Jurkat, Clone E6-1 (cell line): ENCODE results near the gene TAPBPL. TPM values are rescaled to one million over a fixed set of nuclear protein-coding genes. Genes with fewer than 3 reads are reported as not detected.
"Not testable (repeated sequence)": the region's sequence is repeated elsewhere in the genome, so short reads cannot be mapped to it uniquely, and the experiment has no call there.

Source experiments
- DNase-seq: peaks from one replicate; pipeline ENCODE4 v3.0.0-alpha.2; 2011; ENCODE audit warnings: low read depth, low spot score
- H3K4me3 ChIP-seq: 2 replicates; pipeline ENCODE4 v1.5.1; 2011; ENCODE audit warnings: mild to moderate bottlenecking, low read length, control low read depth, moderate library complexity
- polyA plus RNA-seq: library from polyadenylated mRNA; unstranded; fragments of >200 nt; gene quantifications from one replicate; pipeline ENCODE4 v1.2.1, GENCODE V29; 2012; ENCODE audit warnings: missing spikeins; ENCODE audit not compliant: insufficient read length, insufficient read depth

TAPBPL gene, protein sequence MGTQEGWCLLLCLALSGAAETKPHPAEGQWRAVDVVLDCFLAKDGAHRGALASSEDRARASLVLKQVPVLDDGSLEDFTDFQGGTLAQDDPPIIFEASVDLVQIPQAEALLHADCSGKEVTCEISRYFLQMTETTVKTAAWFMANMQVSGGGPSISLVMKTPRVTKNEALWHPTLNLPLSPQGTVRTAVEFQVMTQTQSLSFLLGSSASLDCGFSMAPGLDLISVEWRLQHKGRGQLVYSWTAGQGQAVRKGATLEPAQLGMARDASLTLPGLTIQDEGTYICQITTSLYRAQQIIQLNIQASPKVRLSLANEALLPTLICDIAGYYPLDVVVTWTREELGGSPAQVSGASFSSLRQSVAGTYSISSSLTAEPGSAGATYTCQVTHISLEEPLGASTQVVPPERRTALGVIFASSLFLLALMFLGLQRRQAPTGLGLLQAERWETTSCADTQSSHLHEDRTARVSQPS
- 15.2 TPM for polyA plus RNA-seq

DNA sequence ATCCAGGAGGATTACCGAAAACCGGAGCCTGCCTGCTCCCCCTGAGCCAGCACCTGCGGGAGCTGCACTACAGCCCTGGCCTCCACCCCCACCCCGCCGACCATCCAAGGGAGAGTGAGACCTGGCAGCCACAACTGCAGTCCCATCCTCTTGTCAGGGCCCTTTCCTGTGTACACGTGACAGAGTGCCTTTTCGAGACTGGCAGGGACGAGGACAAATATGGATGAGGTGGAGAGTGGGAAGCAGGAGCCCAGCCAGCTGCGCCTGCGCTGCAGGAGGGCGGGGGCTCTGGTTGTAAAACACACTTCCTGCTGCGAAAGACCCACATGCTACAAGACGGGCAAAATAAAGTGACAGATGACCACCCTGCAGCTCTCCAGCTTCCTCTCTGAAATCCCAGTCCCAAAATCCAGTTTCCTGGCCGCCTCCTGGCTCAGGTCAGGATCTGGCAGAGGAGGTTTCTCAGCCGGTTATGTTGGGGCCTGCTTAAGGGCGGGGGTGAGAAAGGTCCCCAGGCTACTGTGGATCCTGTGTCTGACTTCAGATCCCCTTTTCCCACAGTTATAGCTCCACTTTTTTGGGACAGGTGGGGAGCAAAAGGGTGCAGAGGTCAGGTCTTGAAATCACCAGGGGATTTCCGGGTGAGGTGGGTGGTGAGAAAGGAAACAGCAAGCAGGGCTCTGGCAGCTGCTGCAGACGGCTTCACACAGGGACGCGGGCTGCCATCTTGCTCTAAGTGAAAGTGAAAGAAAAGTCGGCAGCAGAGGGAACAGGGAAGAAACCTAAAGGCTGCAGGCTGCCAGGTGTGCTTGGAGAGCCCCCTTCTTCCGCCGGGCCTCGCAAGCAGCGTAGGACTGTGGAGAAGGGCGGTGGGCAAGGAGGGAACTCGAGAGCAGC is at the start of gene TAPBPL:
Gene TAPBPL (plus strand): TSS at position 695 of the 897 bp plus-strand sequence. CDS start 207 bp downstream, outside the sequence.
- peak; percentile 83 for DNase-seq
- H3K4me3 ChIP-seq: peak within 1 kb of the TSS; percentile 93

DNA sequence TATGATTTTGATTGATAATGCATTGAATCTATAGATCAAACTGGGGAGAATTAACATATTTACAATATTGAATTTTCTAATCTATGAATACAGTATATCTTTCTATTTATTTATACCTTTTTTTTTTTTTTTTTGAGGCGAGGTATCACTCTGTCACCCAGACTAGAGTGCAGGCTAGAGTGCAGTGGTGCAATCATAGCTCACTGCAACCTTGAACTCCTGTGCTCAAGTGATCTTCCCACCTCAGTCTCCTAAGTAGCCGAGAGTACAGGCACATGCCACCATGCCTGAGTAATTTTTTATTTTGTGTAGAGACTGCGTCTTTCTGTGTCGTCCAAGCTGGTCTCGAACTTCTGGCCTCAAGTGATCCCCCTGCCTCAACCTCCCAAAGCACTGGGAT is 47.5 kb upstream of the TAPBPL start:
- DNase-seq: no peak
- H3K4me3 ChIP-seq: no peak overlapping the region

DNA sequence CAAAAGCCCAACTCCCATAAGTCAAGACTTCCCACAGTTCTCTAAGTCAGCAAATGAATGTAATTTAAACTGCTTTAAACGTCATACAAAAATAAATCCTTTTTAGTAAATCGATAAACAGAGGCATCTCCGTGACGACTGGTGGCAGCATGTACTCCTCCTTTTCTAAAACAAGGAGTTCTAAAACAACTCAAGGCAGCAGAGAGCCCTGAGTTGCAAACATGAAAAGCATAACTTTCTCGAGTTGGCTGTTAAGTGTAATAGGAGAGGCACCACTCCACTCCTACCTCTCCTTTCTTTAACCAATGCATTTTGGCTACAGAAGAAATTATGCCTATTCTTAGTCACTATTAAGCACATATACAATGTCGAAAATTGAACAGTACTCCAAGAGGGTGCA is 45.9 kb upstream of the TAPBPL start:
- DNase-seq: no peak

DNA sequence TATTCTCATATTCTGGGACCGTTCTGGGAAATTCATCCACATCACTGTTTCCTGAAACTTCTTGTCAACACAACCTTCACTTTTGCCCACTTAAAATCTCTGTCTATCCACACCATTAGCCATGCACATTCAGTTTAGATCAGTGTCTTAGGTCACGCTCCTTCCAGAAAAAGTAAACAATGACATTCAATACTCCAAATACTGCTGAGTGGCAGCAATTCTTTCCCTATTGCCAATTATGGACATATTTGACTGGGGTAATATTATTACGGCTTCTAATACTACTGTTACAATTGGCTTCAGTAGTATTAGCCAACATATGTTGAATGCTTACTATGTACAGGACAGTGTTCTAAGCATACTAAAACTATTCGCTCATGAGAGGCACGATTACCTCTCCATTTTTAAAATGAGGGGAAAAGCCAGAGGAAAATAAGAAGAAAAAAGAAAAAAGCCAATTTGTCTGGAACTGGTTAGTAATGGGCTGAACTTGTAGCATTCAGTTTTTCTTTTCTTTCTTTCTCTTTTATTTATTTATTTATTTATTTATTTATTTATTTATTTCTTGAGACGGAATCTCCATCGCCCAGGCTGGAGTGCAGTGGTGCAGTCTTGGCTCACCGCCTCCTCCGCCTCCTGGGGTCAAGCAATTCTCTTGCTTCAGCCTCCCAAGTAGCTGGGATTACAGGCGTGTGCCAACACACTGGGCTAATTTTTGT is 44.4 kb upstream of the TAPBPL start:
- H3K4me3 ChIP-seq: no peak overlapping the region
- no peak for DNase-seq

More for the DNA sequence above, 45.9 kb upstream of the TAPBPL start:
- H3K4me3 ChIP-seq: no peak overlapping the region

DNA sequence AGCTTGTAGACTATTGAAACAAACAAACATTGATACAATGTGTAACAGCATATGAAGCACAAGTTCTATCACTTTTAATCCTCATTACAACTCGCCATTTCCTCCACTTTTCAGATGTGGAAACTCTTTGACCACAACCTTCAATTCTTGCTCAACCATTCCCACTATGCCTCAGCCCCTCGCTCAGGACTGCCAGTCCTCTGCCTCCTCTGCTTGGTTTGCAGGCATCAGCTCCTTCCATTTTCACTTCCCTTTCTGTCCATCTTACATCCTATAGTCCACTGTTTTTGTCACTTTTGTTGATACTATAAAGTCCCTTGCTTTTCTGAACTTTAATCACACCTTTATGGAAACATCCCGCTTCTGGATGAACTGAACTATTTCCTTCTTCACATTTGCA is 35.2 kb upstream of the TAPBPL start:
- DNase-seq: no peak
- no peak overlapping the region for H3K4me3 ChIP-seq

DNA sequence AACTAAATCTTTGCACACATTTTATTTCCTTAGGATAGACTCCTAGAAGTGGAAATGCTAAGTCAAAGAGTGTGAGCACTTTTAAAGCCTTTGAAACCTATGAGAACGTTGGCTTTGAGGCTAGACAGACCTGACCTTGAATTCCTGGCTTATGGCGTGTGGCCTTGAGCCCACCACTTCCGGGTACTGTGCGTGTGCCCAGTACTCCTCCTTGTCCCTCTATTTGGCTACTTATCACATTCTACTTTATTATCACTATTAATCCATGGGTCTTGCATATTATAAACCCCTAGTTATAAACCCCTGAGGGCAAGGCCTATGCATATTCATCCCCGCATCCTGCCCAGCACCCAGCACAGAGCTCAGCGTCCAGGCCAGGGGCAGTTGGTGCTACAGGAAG is 33.0 kb upstream of the TAPBPL start:
- DNase-seq: no peak
- H3K4me3 ChIP-seq: no peak overlapping the region

DNA sequence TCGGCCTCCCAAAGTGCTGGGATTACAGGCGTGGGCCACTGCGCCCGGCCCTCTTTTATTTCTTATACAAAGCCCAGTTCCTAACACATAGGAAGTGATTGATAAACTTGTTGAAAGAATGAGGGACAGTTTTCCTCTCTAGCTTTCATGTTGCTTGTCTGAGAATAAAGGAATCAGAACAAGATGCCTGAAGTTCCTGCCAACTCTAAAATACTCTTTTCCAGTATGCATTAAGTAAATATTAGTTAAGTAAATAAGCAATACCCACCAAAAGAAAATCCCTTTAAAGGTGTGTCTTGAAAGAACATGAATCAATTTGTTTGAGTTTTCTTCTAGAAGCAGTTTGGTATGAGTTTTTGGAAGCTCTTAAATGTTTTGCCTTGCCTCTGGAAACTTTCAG is 31.5 kb upstream of the TAPBPL start:
- DNase-seq: no peak

DNA sequence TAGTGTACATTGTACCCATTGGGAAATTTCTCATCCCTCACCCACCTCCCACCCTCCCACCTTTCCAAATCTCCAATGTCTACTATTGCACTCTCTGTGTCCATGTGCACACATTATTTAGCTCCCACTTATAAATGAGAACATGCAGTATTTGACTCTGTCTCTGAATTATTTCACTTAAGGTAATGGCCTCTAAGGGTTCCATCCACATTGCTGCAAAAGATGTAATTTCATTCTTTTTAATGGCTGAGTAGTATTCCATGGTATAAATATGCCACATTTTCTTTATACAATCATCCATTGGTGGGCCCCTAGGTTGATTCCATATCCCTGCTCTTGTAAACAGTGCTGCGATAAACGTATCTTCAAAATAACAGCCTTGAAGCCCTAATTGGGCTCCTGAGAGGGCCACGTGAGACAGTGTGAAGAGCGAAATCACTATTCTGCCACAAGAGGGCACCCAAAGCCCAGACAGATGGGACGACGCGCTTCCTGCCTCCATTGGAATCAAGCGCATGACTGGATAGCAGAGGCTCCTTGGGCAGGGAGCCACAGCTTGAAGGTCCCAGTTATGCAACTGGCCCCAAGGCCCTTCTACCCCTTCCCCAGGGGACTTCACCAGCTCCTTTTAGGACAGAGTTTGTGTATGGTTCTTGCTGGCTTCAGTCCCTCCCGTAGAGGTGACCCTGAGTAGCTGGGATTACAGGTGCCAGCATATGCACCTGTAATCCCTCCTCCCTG is 28.4 kb upstream of the TAPBPL start:
- peak; percentile 91 for DNase-seq
- no peak overlapping the region for H3K4me3 ChIP-seq

More for the DNA sequence above, 31.5 kb upstream of the TAPBPL start:
- no peak overlapping the region for H3K4me3 ChIP-seq

DNA sequence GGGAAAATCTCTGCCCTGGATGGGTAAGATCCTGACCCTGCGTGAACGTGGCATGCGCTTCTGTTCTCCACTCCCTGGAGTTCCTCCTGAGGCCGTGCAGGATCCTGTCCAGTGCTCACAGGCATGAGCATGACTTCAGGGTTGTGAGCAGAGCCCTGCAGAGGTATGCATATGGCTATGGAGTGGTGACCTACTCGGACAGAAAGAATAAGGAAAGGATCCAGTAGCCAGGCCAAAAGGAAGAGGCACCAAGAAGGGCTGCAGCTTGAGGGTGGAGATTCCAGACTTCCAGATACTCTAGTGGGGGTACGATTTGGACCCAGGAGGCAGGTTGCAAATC is 27.9 kb upstream of the TAPBPL start:
- no peak overlapping the region for H3K4me3 ChIP-seq
- DNase-seq: no peak

DNA sequence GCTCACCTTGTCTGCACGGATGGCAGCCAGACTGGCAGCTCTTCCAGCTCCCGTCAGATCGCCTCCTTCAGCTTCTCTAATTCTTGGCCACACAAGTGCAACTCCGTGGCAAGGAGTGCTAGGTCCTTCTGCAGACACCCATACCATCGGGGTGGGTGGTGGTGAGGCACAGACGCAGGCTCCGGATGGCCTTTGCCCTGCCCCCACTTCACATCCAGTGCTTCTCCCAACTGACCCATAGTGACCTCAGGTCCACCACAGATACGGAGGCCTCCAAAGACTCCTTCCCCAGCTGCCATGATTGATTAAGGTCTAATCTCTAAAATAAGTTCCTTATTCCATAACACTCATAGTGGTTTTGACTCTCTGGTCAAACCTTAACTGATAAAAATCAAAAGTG is 27.0 kb upstream of the TAPBPL start:
- H3K4me3 ChIP-seq: no peak overlapping the region
- no peak for DNase-seq

DNA sequence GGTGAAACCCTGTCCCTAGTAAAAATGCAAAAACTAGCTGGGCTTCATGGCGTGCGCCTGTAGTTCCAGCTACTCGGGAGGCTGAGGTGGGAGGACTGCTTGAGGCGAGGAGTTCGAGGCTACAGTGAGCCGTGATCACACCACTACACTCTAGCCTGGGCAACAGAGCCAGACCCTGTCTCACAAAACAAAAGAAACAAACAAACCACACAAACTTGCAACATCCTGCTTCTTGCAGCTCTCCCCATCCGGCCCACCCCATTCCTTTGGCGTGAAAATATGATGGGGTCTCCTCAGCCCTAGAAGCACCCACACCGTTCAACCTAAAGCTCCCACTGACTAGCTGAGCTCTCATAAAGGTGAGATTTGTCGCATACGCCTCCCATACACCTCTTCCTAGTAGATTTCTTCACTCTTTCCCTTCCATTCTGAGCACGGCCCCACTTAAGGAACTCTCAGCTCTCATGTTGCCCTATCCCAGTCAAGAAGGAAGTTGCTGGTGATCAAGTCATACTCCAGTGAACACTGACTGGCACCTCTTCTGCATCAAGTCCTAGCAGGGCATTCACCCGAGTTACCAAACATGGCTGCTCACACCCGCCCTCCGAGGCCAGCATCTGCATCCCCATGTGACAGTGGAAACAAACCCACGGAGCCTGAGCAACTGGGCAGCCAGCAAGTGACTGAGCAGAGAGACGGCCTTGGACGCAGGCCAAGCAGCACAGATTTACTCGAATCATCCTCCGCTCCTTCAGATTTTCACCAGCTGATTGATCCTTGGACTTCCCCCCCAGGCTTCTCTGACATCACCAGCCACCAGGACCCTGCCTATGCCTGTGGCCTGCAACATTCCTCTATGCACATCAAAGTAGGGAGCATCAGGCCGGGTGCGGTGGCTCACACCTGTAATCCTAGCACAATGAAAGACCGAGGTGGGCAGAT is 26.0 kb upstream of the TAPBPL start:
- no peak overlapping the region for H3K4me3 ChIP-seq
- DNase-seq: no peak

DNA sequence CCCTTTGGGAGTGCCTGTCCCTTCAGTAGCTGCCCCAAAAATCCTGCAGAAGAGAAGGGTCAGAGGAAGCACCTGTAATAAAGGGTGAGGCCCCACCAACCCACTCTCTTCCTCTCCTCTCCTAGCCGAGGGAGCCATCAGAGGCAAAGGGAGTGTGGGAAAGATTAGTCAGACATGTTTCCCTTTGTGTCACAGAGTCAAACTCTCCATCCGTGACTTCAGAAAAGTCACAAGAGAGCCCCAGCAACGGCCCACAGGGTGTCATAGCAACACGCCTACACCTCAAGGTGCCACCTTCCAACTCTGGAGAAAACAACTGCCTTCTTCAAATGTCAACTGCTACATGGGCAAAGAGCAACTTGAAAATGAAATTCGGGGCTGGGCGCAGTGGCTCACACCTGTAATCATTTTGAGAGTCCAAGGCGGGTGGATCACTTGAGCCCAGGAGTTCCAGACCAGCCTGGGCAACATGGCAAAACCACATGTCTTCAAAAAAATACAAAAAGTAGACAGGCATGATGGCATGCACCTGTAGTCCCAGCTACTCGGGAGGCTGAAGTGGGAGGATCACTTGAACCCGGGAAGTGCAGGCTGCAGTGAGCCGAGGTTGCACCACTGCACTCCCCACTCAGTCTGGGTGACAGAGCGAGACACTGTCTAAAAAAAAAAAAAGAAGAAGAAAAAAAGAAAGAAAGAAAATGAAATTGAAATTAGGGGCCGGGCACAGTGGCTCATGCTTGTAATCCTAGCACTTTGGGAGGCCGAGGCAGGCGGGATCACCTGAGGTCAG is 24.8 kb upstream of the TAPBPL start:
- DNase-seq: peak; percentile 58
- H3K4me3 ChIP-seq: no peak overlapping the region

DNA sequence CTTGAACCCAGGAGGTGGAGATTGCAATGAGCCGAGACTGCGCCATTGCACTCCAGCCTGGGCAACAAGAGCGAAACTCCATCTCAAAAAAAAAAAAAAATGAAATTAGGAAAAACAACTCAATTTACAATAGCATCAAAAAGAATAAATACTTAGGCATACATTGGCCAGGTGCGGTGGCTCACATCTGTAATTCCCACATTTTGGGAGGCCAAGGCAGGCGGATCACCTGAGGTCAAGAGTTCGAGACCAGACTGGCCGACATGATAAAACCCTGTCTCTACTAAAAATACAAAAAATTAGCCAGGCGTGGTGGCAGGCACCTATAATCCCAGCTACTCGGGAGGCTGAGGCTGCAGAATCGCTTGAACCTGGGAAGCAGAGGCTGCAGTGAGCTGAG is 24.0 kb upstream of the TAPBPL start:
- not testable (repeated sequence) for H3K4me3 ChIP-seq

DNA sequence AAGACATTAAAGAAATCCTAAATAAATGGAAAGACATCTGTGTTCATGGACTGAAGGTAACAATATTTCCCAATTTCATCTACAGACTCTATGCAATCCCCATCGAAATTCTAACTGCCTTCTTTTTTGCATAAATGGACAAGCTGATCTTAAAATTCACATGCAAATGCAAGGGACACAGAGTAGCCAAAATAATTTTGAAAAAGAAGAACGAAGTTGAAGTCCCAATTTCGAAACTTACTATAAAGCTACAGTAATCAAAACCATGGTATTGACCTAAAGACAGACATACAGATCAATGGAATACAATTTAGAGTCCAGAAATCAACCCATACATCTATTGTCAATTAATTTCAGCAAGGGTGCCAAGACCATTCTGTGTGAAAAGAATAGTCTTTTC is 23.5 kb upstream of the TAPBPL start:
- H3K4me3 ChIP-seq: no peak overlapping the region
- DNase-seq: no peak

More for the DNA sequence above, 24.0 kb upstream of the TAPBPL start:
- not testable (repeated sequence) for DNase-seq

DNA sequence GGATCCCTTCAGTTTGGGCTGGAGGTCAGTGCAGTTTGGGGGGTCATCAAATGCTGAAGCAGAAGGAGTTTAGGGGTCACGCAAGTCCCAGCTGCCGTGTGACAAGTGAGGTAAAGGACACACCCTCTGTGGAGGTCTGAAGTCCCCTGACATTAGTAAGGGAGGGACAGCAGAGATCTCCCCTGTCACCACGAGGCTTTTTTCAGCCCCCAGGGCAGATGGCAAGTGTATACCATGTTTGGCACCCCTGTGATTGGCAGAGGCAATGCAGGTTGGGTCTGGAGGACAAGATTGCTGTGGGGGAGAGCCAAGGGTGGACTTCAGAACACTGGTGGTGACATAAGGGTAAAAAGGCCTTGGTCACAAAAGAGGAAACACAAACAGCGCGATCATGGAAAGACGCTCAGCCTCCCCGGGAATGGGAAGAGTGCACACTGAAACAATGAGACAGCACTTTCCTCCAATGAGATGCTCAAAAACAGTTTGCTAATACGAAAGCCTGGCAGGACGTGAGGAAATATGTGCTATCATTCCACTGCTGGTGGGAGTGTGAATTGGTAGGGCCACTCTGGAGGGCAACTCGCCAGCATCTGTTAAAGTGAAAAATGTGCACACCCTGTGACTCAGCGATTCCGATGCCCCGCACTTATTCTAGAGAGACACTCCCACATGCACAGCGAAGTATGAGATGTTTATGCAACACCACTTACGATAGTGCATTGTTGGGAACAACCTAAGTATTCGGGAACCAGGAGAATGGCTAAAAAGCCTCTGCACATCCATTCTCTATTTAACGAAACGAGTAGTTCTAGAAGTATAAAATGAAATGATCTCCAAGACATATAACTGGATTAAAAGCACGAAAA is 21.5 kb upstream of the TAPBPL start:
- no peak for DNase-seq
- H3K4me3 ChIP-seq: no peak overlapping the region

DNA sequence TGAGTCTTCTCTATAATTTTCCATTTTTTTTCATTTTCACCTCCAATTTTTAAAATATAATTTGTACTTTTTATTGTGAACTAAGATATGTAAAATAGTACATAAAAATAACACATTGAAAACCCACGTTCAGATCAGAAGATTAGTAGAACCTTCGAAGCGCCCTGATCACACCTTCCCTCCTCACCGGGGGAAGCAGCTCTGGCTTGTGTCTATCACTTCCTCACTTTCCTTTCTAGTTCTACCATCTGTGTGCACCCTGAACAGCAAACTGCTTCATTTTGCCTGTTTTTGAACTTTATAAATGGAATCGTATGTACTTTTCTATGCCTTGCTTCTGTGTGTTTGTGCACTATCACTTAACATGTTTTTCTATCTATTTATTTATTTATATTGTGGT is 18.9 kb upstream of the TAPBPL start:
- no peak overlapping the region for H3K4me3 ChIP-seq
- DNase-seq: no peak
